MG63 (cell line): ENCODE results near the gene SLC35B2. TPM values are rescaled to one million over a fixed set of nuclear protein-coding genes. Genes with fewer than 3 reads are reported as not detected.

Experiments used
- DNase-seq: peaks from one replicate; pipeline ENCODE4 v3.0.0-alpha.2; 2020
- H3K27me3 ChIP-seq: fragments of 250-450 bp; sonication (Bioruptor Pico); 2 replicates; pipeline ENCODE4 v1.5.1; 2020; ENCODE audit warnings: mild to moderate bottlenecking, moderate library complexity
- H3K36me3 ChIP-seq: fragments of 250-450 bp; sonication (Bioruptor Pico); 2 replicates; pipeline ENCODE4 v1.5.1; 2020; ENCODE audit warnings: mild to moderate bottlenecking, moderate library complexity
- H3K4me3 ChIP-seq: fragments of 250-450 bp; sonication (Bioruptor Pico); 2 replicates; pipeline ENCODE4 v1.5.1; 2020; ENCODE audit warnings: mild to moderate bottlenecking, moderate library complexity
- H3K9me3 ChIP-seq: fragments of 250-450 bp; sonication (Bioruptor Pico); 2 replicates; pipeline ENCODE4 v1.5.1; 2020; ENCODE audit warnings: mild to moderate bottlenecking, moderate library complexity
- total RNA-seq: library from RNA; depleted of rRNA; stranded (reverse); fragments of >200 nt; shearing (Covaris generic); gene quantifications from 2 replicates; pipeline ENCODE4 v1.2.3, GENCODE V29; 2014; ENCODE audit warnings: low replicate concordance

The SLC35B2 gene
- total RNA-seq, 1 experiment from 2014 or later: 631 TPM

DNA sequence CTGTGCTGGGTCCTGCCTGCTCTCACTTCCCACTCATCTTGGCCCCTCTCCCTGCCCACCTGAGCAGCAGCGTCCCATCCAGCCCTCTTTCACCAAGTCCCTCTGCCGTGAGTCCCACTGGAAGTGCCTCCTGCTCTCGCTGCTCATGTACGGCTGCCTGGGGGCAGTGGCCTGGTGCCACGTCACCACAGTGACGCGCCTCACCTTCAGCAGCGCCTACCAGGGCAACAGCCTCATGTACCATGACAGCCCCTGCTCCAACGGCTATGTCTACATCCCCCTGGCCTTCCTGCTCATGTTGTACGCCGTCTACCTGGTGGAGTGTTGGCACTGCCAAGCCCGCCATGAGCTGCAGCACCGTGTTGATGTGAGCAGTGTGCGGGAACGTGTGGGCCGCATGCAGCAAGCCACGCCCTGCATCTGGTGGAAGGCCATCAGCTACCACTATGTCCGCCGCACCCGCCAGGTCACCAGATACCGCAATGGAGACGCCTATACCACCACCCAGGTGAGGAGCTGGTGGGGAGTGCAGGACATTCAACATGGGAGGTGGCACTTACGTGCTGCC is 15.8 kb upstream of the SLC35B2 start:
- DNase-seq: no peak
- Histone ChIP-seq H3K27me3 (peaks cover 38% of the 10 kb centered on the region), H3K4me3 (no peak overlapping the region)

DNA sequence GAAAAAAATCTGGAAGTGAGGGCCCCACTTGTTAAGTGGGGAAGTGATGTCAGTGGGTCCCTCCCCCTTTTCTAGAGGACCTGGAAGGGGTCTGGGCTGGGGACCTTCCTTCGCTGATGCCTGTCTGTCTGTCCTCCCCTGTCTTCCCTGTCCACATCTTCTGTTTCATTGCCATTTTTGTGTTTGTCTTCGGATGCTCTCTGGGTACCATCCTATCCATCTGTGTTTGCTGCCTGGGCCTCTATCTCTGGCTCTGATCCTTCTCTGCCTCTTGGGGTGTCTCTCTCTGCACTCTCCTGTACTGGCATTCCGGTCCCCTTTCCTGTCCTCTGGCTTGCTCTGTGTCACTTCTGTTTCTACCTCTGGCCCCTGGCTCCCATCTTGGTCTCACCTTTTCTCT is 15.2 kb upstream of the SLC35B2 start:
- no peak for DNase-seq
- Histone ChIP-seq H3K36me3 (no peaks in the 10 kb centered on the region), H3K27me3 (peaks cover 38% of the 10 kb centered on the region), H3K9me3 (no peaks in the 10 kb centered on the region), H3K4me3 (no peak overlapping the region)

More for the DNA sequence above, 15.8 kb upstream of the SLC35B2 start:
- Histone ChIP-seq H3K36me3 (no peaks in the 10 kb centered on the region), H3K9me3 (no peaks in the 10 kb centered on the region)

DNA sequence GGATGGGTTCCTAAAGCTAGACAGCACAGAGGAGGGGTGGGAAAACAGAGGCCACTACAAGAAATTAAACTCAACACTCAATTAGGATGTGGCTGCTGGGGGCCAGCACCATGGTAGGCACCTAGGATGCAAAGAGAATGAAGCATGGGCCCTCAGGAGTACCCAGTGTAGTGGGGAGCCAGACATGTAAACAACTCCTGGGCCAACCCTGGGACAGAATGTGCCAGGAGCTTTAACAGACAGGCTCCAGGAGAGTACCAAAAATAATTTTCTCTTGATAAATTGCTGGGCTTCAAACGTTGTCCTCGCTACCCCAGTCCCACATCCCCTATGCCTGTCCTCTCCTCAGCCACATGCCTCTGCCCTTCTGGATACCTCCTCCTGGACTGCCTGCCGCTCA is 14.6 kb upstream of the SLC35B2 start:
- no peak for DNase-seq
- Histone ChIP-seq H3K9me3 (no peaks in the 10 kb centered on the region), H3K4me3 (no peak overlapping the region), H3K27me3 (peaks cover 38% of the 10 kb centered on the region), H3K36me3 (no peaks in the 10 kb centered on the region)

DNA sequence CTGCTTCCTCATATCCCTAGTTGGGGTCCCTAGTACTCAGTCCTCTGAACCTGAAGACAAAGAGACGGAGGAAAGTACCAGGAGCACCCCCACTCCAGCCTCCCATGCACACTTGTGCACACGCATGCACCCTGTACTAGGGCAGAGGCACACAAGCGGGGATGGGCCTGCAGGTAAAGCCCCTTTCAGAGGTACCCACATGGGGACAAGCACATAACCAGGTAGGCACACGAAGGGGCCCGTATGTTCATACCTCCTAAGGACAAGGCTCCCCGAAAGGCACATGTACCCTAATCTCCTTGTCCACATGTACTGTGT is 14.0 kb upstream of the SLC35B2 start:
- no peak for DNase-seq
- Histone ChIP-seq H3K9me3 (no peaks in the 10 kb centered on the region), H3K4me3 (no peak overlapping the region), H3K36me3 (no peaks in the 10 kb centered on the region), H3K27me3 (peaks cover 42% of the 10 kb centered on the region)

DNA sequence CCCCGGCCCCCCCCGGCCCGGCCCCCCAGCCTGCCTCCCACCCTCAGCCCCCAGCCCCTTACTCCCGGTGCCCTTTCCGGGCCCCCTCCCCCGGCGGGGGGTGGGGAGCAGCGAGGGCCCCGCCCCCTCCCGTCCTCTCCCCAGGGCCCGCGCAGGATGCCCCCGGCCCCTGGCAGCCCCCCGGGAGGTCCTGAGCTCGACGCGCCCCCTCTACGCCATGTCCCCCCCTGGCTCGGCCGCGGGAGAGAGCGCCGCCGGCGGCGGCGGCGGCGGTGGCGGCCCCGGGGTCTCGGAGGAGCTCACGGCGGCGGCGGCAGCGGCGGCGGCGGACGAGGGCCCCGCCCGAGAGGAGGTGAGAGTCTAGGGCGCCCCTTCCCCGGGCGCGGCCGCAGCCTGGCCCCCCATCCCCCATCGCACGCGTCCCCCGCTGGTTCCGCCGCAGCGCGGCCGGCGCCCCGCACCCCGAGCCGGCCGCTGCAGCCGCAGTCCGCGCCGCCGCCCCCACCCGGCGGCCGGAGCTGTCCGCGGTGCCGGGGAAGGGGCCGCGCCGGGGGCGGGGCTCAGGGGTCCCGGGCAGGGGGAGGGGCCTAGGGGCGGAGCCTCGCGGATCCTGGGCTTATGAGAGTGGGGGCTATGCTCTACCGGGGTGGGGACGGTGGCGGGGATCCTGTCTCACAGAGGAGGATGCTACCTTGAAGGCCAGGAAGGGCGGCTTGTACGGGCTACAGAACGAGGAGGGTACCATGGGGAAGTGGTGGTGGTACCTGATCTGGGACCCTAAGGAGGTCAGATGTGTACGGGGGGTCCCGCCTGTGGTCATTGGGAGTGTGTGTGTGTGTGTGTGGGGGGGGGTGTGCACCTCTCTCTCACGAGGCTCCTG is 13.4 kb upstream of the SLC35B2 start:
- Histone ChIP-seq H3K36me3 (no peaks in the 10 kb centered on the region), H3K9me3 (no peaks in the 10 kb centered on the region), H3K27me3 (peaks cover 42% of the 10 kb centered on the region), H3K4me3 (no peak overlapping the region; the same call in 1 of the 2 replicates)
- no peak for DNase-seq

DNA sequence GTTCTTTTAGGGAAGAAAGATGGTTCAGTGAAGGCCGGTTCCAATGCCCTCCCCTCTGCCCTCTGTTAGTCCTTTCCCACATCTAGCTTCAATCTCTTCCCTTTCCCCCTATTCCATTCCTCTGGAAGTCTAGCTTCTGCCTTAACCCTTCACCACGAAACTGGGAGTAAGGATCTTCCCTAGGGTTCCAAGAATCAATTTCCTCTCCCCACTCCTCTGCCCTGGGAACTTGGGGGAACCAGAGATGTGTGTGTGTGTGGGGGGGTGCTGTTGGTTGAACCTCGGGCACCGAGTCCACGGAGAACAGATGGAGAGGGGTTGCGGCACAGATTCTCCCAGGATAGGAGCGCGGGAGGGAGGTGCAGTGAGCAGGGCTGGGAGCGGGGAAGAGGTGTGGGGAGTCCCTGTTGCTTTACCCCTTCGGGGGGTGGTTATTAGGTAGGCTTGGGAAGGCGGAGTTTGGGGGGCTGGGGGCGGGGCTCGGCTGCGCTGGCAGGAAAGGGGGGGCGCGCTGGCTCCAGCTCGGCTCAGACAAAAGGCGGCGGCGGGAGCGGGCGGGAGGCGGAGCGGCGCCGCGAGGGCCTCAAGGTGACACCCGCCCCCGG is 12.7 kb upstream of the SLC35B2 start, which contains the start of gene TMEM151B:
TSS of gene TMEM151B (plus strand) at position 530 of the 605 bp plus-strand sequence. CDS start 293 bp downstream, outside the sequence.
- H3K4me3 ChIP-seq: no peak within 1 kb of the TSS; the same call in 1 of the 2 replicates
- peaks cover 42% of the 10 kb centered on the region for H3K27me3 ChIP-seq
- no peaks in the 10 kb centered on the region for H3K9me3 ChIP-seq
- no peak for DNase-seq
- H3K36me3 ChIP-seq: no peaks in the 10 kb centered on the region

DNA sequence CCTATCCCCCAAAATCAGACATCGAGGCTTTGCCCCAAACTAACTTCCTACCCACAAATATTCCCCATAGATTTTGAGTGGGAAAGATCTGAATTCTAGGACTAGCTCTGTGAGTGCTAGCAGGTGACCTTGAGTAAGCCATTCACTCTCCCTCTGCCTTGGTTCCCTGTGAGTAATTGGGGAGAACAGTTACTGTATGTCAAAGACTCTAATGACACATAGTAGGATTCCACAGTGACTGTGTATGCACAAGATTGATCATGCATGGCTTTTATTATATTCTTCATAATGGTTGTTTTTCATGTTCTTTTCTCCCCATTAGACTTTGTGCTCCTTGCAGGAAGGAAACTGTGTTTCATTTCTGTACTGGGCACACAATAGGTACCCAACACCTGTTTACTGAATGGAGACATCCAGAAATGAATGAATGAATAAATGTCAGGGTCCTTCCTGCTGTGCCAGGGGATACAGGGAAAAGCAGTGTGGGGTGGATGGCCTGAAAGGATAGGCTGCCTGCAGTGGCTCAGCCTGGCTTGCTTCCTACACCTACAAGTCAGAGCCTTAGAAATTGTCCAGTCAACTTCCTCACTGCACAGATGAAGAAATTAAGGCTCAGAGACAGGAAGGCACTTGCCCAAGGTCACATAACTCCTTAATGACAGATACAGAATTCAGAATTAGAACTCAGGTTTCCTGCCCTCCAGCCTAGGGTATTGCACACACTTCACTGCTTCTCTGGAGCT is 12.0 kb upstream of the SLC35B2 start:
- Histone ChIP-seq H3K4me3 (no peak overlapping the region), H3K9me3 (no peaks in the 10 kb centered on the region), H3K36me3 (no peaks in the 10 kb centered on the region), H3K27me3 (peaks cover 42% of the 10 kb centered on the region)
- DNase-seq: no peak

DNA sequence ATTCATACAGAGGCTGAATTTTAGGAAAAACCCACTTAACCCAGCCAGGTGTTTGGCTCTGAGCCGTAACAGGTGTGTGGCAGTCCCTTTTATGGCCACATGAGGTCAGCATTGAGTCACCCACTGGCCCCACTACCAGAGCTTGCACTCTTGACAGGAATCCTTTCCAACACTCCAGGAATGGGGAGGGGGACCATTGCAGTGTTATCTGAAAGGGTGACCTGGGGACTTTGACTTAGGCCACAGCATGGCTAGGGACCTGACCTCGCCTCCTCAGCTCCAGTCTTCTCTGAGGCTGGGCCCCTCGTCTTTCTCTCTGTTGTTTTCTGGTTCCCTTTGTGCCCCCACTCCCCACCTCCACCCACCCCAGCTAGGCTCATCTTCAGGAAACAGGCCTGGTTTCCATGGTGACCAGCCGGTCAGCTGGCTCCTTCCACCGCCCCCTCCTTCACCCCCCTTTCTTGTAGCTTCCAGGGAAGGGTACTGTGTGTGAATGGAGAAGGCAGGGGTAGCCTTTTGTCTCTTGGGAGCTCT is 10.8 kb upstream of the SLC35B2 start:
- Histone ChIP-seq H3K4me3 (no peak overlapping the region), H3K9me3 (no peaks in the 10 kb centered on the region), H3K36me3 (peaks cover 2% of the 10 kb centered on the region; the same call in 1 of the 2 replicates), H3K27me3 (peaks cover 42% of the 10 kb centered on the region)
- peak; percentile 62 for DNase-seq

DNA sequence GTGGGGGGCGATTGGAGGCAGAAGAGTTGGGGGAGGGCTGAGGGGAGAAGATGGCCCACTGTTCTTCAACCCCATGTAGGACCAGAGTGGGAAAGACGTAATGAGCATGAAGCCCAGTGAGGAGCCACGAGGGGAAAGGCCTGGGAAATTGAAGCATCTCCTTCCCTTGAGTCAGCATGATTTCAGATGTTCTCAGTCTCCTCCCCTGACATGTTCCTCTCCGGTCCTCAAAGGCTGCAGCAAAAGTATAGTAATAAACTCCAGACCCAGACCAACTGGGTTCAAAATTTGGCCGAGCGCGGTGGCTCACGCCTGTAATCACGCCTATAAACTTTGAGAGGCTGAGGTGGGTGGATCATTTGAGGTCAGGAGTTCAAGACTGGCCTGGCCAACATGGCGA is 9.9 kb upstream of the SLC35B2 start:
- H3K27me3 ChIP-seq: peaks cover 36% of the 10 kb centered on the region
- H3K4me3 ChIP-seq: no peak overlapping the region
- no peaks in the 10 kb centered on the region for H3K9me3 ChIP-seq
- H3K36me3 ChIP-seq: peaks cover 3% of the 10 kb centered on the region; the same call in 1 of the 2 replicates
- DNase-seq: no peak

DNA sequence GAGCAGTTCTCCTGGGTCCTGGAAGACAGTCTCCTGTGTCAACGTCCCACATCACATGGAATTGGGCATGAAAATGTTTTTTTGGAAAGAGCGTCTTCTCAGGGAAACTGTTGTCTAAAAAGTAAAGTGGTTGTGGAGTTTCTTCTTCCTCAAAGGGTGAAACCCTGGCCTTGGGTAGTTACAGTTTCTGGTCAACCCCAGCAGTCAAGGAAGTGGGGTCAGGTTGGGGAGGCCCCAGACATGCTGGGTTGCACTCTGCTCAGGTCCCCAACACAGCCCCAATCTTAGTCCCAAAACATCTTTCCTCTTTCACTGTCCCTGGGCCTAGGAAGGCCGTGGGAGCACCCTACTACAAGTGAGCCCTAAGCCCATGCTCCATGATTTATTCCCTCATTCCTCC is 9.0 kb upstream of the SLC35B2 start:
- Histone ChIP-seq H3K4me3 (no peak overlapping the region), H3K36me3 (peaks cover 10% of the 10 kb centered on the region), H3K9me3 (no peaks in the 10 kb centered on the region), H3K27me3 (peaks cover 29% of the 10 kb centered on the region)
- no peak for DNase-seq

DNA sequence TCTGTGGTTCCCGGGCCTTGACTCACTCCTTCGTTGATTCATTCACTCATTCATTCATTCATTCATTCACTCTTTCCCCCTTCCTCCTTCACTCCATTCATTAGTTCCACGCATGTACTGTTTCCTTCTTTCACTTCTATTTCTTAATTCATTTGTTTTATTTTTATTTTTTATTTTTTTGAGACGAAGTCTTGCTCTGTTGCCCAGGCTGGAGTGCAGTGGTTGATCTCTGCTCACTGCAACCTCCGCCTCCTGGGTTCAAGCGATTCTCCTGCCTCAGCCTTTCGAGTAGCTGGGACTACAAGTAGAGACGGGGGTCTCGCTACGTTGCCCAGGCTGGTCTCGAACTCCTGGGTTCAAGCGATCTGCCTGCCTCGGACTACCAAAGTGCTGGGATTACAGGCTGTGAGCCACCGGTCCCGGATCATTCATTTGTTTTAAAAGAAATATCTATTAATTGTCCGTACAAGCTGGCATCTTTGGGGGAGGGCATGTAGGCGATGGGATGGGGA is 8.4 kb upstream of the SLC35B2 start:
- H3K4me3 ChIP-seq: peak overlapping the region; percentile 72
- DNase-seq: no peak
- H3K36me3 ChIP-seq: peaks cover 15% of the 10 kb centered on the region
- no peaks in the 10 kb centered on the region for H3K9me3 ChIP-seq
- peaks cover 25% of the 10 kb centered on the region for H3K27me3 ChIP-seq

DNA sequence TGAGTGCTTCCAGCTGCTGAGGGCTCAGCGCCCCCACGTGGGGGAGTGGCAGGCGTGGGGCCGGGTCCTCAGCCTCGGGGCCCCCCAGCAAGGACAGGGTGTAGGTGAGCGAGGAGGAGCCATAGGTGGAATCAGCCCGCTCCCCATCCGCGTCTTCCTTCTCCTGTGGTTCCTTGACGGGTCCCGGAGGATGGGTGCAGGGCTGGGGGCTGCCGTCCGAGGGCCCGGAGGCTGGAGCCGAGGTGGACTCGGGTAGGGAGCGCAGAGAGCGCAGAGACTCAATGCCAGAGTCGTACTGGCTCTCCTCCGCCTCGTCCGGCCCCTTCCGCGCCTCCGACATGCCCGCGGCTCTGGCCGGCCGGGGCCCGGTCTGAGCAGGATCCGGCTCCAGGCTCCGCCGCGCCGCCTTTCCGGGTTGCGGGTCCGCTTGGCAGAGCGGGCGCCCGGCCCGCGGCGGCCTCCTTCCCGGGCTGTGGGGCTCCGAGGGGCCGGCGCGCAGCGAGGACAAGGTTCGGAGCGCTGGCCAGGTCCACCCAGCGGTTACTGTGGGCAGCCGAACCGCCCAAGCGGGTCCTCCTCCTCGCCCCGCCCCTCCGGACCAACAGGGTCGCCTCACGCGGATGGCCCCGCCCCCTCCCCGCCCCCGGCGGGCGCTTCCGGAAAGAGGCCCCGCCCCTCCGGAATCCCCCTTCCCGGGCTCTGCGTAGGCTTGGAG is 7.8 kb upstream of the SLC35B2 start, which contains the start of gene NFKBIE:
TSS of gene NFKBIE (minus strand) at position 545 of the 715 bp plus-strand sequence. CDS start at position 340, 205 bp downstream.
- Histone ChIP-seq H3K4me3 (peak within 1 kb of the TSS; percentile 72), H3K36me3 (peaks cover 16% of the 10 kb centered on the region), H3K27me3 (peaks cover 25% of the 10 kb centered on the region), H3K9me3 (no peaks in the 10 kb centered on the region)
- peak; percentile 100 for DNase-seq

DNA sequence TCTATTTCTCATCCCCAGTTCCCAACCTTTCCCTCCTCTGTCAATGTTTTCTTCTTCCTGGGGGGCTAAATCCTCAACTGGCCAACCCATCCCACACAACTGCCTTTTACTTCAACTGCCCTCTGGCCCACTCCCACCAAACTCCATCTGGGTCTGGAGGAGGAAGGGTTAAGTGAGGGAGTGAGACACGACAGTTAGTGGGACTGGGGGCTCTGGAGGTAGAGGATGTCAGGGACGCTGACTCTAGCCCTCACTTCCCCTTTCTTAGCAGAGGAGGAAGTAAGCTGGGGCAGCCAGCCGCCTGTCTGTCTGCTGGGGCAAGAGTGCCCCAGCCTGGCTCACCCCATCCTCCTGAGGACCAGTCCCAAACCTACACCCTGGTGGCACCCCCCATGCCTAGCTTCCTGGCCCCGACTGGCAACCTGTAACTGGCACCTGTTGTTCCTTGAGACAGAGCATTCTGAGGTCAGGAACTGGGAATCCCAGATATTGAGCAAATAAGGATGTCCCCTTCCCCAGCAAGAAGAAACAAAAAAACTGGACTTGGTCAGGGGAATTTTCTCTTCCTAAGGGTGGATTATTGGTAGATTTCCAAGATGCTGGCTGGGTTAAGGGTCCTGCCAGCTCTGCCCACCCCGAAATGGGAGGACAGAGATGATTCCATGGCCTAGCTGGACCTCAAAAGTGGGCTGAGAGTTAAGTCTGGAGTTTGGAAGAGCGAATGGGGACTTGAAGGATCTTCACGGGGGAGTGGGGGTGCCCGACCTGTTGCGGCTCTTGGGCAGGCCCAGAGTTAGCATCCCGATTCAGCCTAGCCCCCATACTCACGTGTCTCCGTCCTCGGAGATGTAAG is 7.1 kb upstream of the SLC35B2 start:
- DNase-seq: no peak

DNA sequence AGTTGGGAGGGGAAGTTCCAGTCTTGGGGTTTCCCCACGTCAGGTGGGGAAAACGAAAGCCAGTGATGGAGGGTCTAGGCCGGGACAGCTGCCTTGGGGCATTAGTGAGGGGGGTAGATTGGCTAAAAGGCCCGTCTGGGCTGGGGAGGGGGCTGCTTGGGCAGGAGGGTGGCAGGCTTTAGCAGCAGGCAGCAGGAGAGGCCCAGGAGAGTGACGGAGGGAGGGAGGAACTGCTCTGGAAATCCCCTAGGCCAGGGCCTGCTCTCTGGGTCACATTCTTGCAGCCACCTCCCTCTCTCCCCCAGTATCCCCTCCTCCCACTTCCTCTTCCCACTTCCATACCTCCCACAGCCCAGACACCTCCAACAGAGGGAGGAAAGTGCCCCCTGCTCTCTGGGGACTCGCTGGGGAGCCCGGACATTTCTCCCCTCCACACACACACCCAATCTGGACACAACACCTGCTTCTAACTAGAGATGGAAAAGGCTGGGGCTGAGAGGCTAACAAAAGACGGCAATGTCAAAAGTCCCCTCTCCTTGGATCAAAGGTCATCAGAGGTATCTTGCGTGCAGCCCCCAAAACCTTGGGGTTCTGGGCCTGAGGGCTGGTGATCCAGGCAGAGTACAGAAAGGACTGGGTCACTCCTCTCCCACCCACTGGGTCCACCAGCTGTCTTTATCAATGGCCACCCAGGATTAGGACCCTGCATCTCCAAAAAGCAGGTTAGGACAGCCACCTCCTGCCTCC is 6.2 kb upstream of the SLC35B2 start:
- Histone ChIP-seq H3K27me3 (peaks cover 8% of the 10 kb centered on the region), H3K9me3 (no peaks in the 10 kb centered on the region), H3K4me3 (no peak overlapping the region; the same call in 1 of the 2 replicates), H3K36me3 (peaks cover 25% of the 10 kb centered on the region)
- DNase-seq: peak; percentile 53

More for the DNA sequence above, 7.1 kb upstream of the SLC35B2 start:
- Histone ChIP-seq H3K27me3 (peaks cover 17% of the 10 kb centered on the region), H3K9me3 (no peaks in the 10 kb centered on the region), H3K36me3 (peaks cover 22% of the 10 kb centered on the region), H3K4me3 (peak overlapping the region; percentile 72)
